ENCODE measurements around the gene ZNF133.
"Not testable (repeated sequence)": the region's sequence is repeated elsewhere in the genome, so short reads cannot be mapped to it uniquely, and the experiment has no call there.

ZNF133 gene

GRCh38 chr20:18331694-18332093 is 43.4 kb downstream of the ZNF133 start:
- H3K18ac ChIP-seq (ENCODE audit: low read length): no peak overlapping the region
- H3K79me2 ChIP-seq (ENCODE audit: control insufficient read depth, insufficient read depth, low read length): no peaks in the 10 kb centered on the region
- no peak overlapping the region for H3K4me3 ChIP-seq (ENCODE audit: low read length)
- H2BK15ac ChIP-seq (replicated peaks; ENCODE audit: low read depth): no peak overlapping the region
- H3K4me2 ChIP-seq (ENCODE audit: low read length): no peak overlapping the region
- no peak overlapping the region for H2BK120ac ChIP-seq (ENCODE audit: low read depth, low read length)
- no CpG with 5 or more reads among the region's 2 CpGs for WGBS (ENCODE audit: extremely low coverage, insufficient coverage, low lambda C conversion rate)
- no peak overlapping the region for H2BK5ac ChIP-seq (ENCODE audit: low read length)
- DNase-seq: no peak
- H3K4me1 ChIP-seq (ENCODE audit: control insufficient read depth, low read depth, low read length): no peaks in the 10 kb centered on the region
- no peak overlapping the region for H4K8ac ChIP-seq (ENCODE audit: low read depth, low read length)
- no peak overlapping the region for H3K4ac ChIP-seq (ENCODE audit: low read depth, low read length)
- H2AK5ac ChIP-seq (ENCODE audit: low read length): no peak overlapping the region
- H3K36me3 ChIP-seq (ENCODE audit: control insufficient read depth, insufficient read depth, low read length): no peaks in the 10 kb centered on the region
- H3K27ac ChIP-seq (ENCODE audit: low read depth, low read length): no peak overlapping the region
- H3K27me3 ChIP-seq (ENCODE audit: insufficient read depth, low read length, poor library complexity): no peaks in the 10 kb centered on the region
- H3K23ac ChIP-seq (ENCODE audit: low read length): no peak overlapping the region
- no peak overlapping the region for H3K56ac ChIP-seq (ENCODE audit: low read length)
- no peak overlapping the region for H4K5ac ChIP-seq (ENCODE audit: low read length)
- no peak overlapping the region for H3K9ac ChIP-seq (ENCODE audit: low read length)
- H3K79me1 ChIP-seq (ENCODE audit: low read length): no peaks in the 10 kb centered on the region

- not testable (repeated sequence) for H3K4ac ChIP-seq (ENCODE audit: low read depth, low read length); H3K4me3 ChIP-seq (ENCODE audit: low read length); H3K27me3 ChIP-seq (ENCODE audit: insufficient read depth, low read length, poor library complexity); H3K9ac ChIP-seq (ENCODE audit: low read length); H4K5ac ChIP-seq (ENCODE audit: low read length); H3K56ac ChIP-seq (ENCODE audit: low read length); H3K79me1 ChIP-seq (ENCODE audit: low read length); H4K8ac ChIP-seq (ENCODE audit: low read depth, low read length); H3K27ac ChIP-seq (ENCODE audit: low read depth, low read length); H3K23ac ChIP-seq (ENCODE audit: low read length); H3K79me2 ChIP-seq (ENCODE audit: control insufficient read depth, insufficient read depth, low read length); H2BK5ac ChIP-seq (ENCODE audit: low read length); H2BK120ac ChIP-seq (ENCODE audit: low read depth, low read length); H2BK15ac ChIP-seq (replicated peaks; ENCODE audit: low read depth); H3K4me1 ChIP-seq (ENCODE audit: control insufficient read depth, low read depth, low read length); H3K18ac ChIP-seq (ENCODE audit: low read length); H2AK5ac ChIP-seq (ENCODE audit: low read length); H3K36me3 ChIP-seq (ENCODE audit: control insufficient read depth, insufficient read depth, low read length); H3K4me2 ChIP-seq (ENCODE audit: low read length); DNase-seq
- WGBS (ENCODE audit: extremely low coverage, insufficient coverage, low lambda C conversion rate): no CpG with 5 or more reads among the region's 3 CpGs
These were observed 61.4 kb downstream of the ZNF133 start for GRCh38 chr20:18349749-18350148.

- WGBS (ENCODE audit: extremely low coverage, insufficient coverage, low lambda C conversion rate): no CpG with 5 or more reads among the region's 1 CpG
- Histone ChIP-seq H4K8ac (ENCODE audit: low read depth, low read length) (no peak overlapping the region), H2BK15ac (replicated peaks; ENCODE audit: low read depth) (no peak overlapping the region), H4K5ac (ENCODE audit: low read length) (no peak overlapping the region), H3K36me3 (ENCODE audit: control insufficient read depth, insufficient read depth, low read length) (no peaks in the 10 kb centered on the region), H3K79me2 (ENCODE audit: control insufficient read depth, insufficient read depth, low read length) (no peaks in the 10 kb centered on the region), H3K9ac (ENCODE audit: low read length) (no peak overlapping the region), H2BK5ac (ENCODE audit: low read length) (no peak overlapping the region), H3K27me3 (ENCODE audit: insufficient read depth, low read length, poor library complexity) (no peaks in the 10 kb centered on the region), H3K27ac (ENCODE audit: low read depth, low read length) (no peak overlapping the region), H2BK120ac (ENCODE audit: low read depth, low read length) (no peak overlapping the region), H3K79me1 (ENCODE audit: low read length) (no peaks in the 10 kb centered on the region), H2AK5ac (ENCODE audit: low read length) (no peak overlapping the region), H3K18ac (ENCODE audit: low read length) (no peak overlapping the region), H3K4me1 (ENCODE audit: control insufficient read depth, low read depth, low read length) (no peaks in the 10 kb centered on the region), H3K4me3 (ENCODE audit: low read length) (no peak overlapping the region), H3K4ac (ENCODE audit: low read depth, low read length) (no peak overlapping the region), H3K23ac (ENCODE audit: low read length) (no peak overlapping the region), H3K56ac (ENCODE audit: low read length) (no peak overlapping the region), H3K4me2 (ENCODE audit: low read length) (no peak overlapping the region)
- DNase-seq: no peak
These were observed 71.5 kb downstream of the ZNF133 start for GRCh38 chr20:18359854-18360253.

- Histone ChIP-seq H3K18ac (ENCODE audit: low read length) (no peak overlapping the region), H3K36me3 (ENCODE audit: control insufficient read depth, insufficient read depth, low read length) (no peaks in the 10 kb centered on the region), H2BK5ac (ENCODE audit: low read length) (no peak overlapping the region), H4K5ac (ENCODE audit: low read length) (no peak overlapping the region), H4K8ac (ENCODE audit: low read depth, low read length) (no peak overlapping the region), H3K79me2 (ENCODE audit: control insufficient read depth, insufficient read depth, low read length) (no peaks in the 10 kb centered on the region), H2BK120ac (ENCODE audit: low read depth, low read length) (no peak overlapping the region), H3K56ac (ENCODE audit: low read length) (no peak overlapping the region), H3K79me1 (ENCODE audit: low read length) (no peaks in the 10 kb centered on the region), H2BK15ac (replicated peaks; ENCODE audit: low read depth) (no peak overlapping the region), H3K9ac (ENCODE audit: low read length) (no peak overlapping the region), H3K4ac (ENCODE audit: low read depth, low read length) (no peak overlapping the region), H3K23ac (ENCODE audit: low read length) (no peak overlapping the region), H3K27ac (ENCODE audit: low read depth, low read length) (no peak overlapping the region), H2AK5ac (ENCODE audit: low read length) (no peak overlapping the region), H3K4me2 (ENCODE audit: low read length) (no peak overlapping the region), H3K4me1 (ENCODE audit: control insufficient read depth, low read depth, low read length) (no peaks in the 10 kb centered on the region), H3K27me3 (ENCODE audit: insufficient read depth, low read length, poor library complexity) (no peaks in the 10 kb centered on the region), H3K4me3 (ENCODE audit: low read length) (no peak overlapping the region)
- WGBS (ENCODE audit: extremely low coverage, insufficient coverage, low lambda C conversion rate): no CpG with 5 or more reads among the region's 1 CpG
- peak; percentile 59 for DNase-seq
These were observed 72.3 kb downstream of the ZNF133 start for GRCh38 chr20:18360635-18361034.

GRCh38 chr20:18361678-18362077 is 73.4 kb downstream of the ZNF133 start:
- H2BK15ac ChIP-seq (replicated peaks; ENCODE audit: low read depth): no peak overlapping the region
- H3K36me3 ChIP-seq (ENCODE audit: control insufficient read depth, insufficient read depth, low read length): no peaks in the 10 kb centered on the region
- H3K18ac ChIP-seq (ENCODE audit: low read length): no peak overlapping the region
- no peak overlapping the region for H4K8ac ChIP-seq (ENCODE audit: low read depth, low read length)
- no peak overlapping the region for H3K4me3 ChIP-seq (ENCODE audit: low read length)
- H2AK5ac ChIP-seq (ENCODE audit: low read length): no peak overlapping the region
- H3K79me1 ChIP-seq (ENCODE audit: low read length): no peaks in the 10 kb centered on the region
- no peak for DNase-seq
- H2BK5ac ChIP-seq (ENCODE audit: low read length): no peak overlapping the region
- no peak overlapping the region for H3K4ac ChIP-seq (ENCODE audit: low read depth, low read length)
- no peaks in the 10 kb centered on the region for H3K79me2 ChIP-seq (ENCODE audit: control insufficient read depth, insufficient read depth, low read length)
- H3K4me1 ChIP-seq (ENCODE audit: control insufficient read depth, low read depth, low read length): no peaks in the 10 kb centered on the region
- no peak overlapping the region for H3K27ac ChIP-seq (ENCODE audit: low read depth, low read length)
- H3K56ac ChIP-seq (ENCODE audit: low read length): no peak overlapping the region
- H3K9ac ChIP-seq (ENCODE audit: low read length): no peak overlapping the region
- H3K4me2 ChIP-seq (ENCODE audit: low read length): no peak overlapping the region
- H2BK120ac ChIP-seq (ENCODE audit: low read depth, low read length): no peak overlapping the region
- WGBS (ENCODE audit: extremely low coverage, insufficient coverage, low lambda C conversion rate): no CpG with 5 or more reads among the region's 1 CpG
- no peaks in the 10 kb centered on the region for H3K27me3 ChIP-seq (ENCODE audit: insufficient read depth, low read length, poor library complexity)
- no peak overlapping the region for H3K23ac ChIP-seq (ENCODE audit: low read length)
- H4K5ac ChIP-seq (ENCODE audit: low read length): no peak overlapping the region

GRCh38 chr20:18362916-18363315 is 74.6 kb downstream of the ZNF133 start:
- Histone ChIP-seq H3K27me3 (ENCODE audit: insufficient read depth, low read length, poor library complexity) (no peaks in the 10 kb centered on the region), H3K79me1 (ENCODE audit: low read length) (no peaks in the 10 kb centered on the region), H3K56ac (ENCODE audit: low read length) (no peak overlapping the region), H2BK120ac (ENCODE audit: low read depth, low read length) (no peak overlapping the region), H3K4me2 (ENCODE audit: low read length) (no peak overlapping the region), H3K18ac (ENCODE audit: low read length) (no peak overlapping the region), H3K36me3 (ENCODE audit: control insufficient read depth, insufficient read depth, low read length) (no peaks in the 10 kb centered on the region), H3K23ac (ENCODE audit: low read length) (no peak overlapping the region), H2AK5ac (ENCODE audit: low read length) (no peak overlapping the region), H3K4me3 (ENCODE audit: low read length) (no peak overlapping the region), H3K4me1 (ENCODE audit: control insufficient read depth, low read depth, low read length) (no peaks in the 10 kb centered on the region), H2BK5ac (ENCODE audit: low read length) (no peak overlapping the region), H4K8ac (ENCODE audit: low read depth, low read length) (no peak overlapping the region), H3K9ac (ENCODE audit: low read length) (no peak overlapping the region), H4K5ac (ENCODE audit: low read length) (no peak overlapping the region), H3K4ac (ENCODE audit: low read depth, low read length) (no peak overlapping the region), H3K79me2 (ENCODE audit: control insufficient read depth, insufficient read depth, low read length) (no peaks in the 10 kb centered on the region), H3K27ac (ENCODE audit: low read depth, low read length) (no peak overlapping the region), H2BK15ac (replicated peaks; ENCODE audit: low read depth) (no peak overlapping the region)
- WGBS (ENCODE audit: extremely low coverage, insufficient coverage, low lambda C conversion rate): no CpG with 5 or more reads among the region's 13 CpGs
- DNase-seq: no peak

Data from mesendoderm (in vitro differentiated cells).